ENCODE data around the gene AGK.
A peak's percentile ranks its signal among the peaks of the same experiment; 100 is the strongest.

AGK gene

GRCh38 chr7:141697211-141697871, 146.1 kb downstream of the AGK start:
- peaks cover 4% of the 10 kb centered on the region for H3K4me1 ChIP-seq (ENCODE audit: control insufficient read depth, insufficient read depth, low read length, poor library complexity, severe bottlenecking)
- H3K36me3 ChIP-seq (ENCODE audit: control insufficient read depth, insufficient read depth, low read length): no peaks in the 10 kb centered on the region
- no peaks in the 10 kb centered on the region for H3K27me3 ChIP-seq (replicated peaks; ENCODE audit: control insufficient read depth, insufficient read depth, low read length, poor library complexity, severe bottlenecking)
- H3K4me3 ChIP-seq (ENCODE audit: insufficient read depth, low read depth, low read length, poor library complexity, severe bottlenecking): no peak overlapping the region
- no peak overlapping the region for H3K27ac ChIP-seq (ENCODE audit: insufficient read depth, low read length, poor library complexity, severe bottlenecking)
- no peaks in the 10 kb centered on the region for H3K9me3 ChIP-seq (ENCODE audit: control insufficient read depth, low read length)
- no peak for DNase-seq

- no peak for DNase-seq
- Histone ChIP-seq H3K27ac (ENCODE audit: insufficient read depth, low read length, poor library complexity, severe bottlenecking) (no peak overlapping the region), H3K9me3 (ENCODE audit: control insufficient read depth, low read length) (no peaks in the 10 kb centered on the region), H3K27me3 (replicated peaks; ENCODE audit: control insufficient read depth, insufficient read depth, low read length, poor library complexity, severe bottlenecking) (no peaks in the 10 kb centered on the region), H3K4me1 (ENCODE audit: control insufficient read depth, insufficient read depth, low read length, poor library complexity, severe bottlenecking) (peaks cover 8% of the 10 kb centered on the region), H3K4me3 (ENCODE audit: insufficient read depth, low read depth, low read length, poor library complexity, severe bottlenecking) (no peak overlapping the region), H3K36me3 (ENCODE audit: control insufficient read depth, insufficient read depth, low read length) (no peaks in the 10 kb centered on the region)
Measured at GRCh38 chr7:141698247-141699015, 147.2 kb downstream of the AGK start.

- H3K4me1 ChIP-seq (ENCODE audit: control insufficient read depth, insufficient read depth, low read length, poor library complexity, severe bottlenecking): peaks cover 8% of the 10 kb centered on the region
- no peak for DNase-seq
- H3K27ac ChIP-seq (ENCODE audit: insufficient read depth, low read length, poor library complexity, severe bottlenecking): no peak overlapping the region
- no peaks in the 10 kb centered on the region for H3K36me3 ChIP-seq (ENCODE audit: control insufficient read depth, insufficient read depth, low read length)
- H3K4me3 ChIP-seq (ENCODE audit: insufficient read depth, low read depth, low read length, poor library complexity, severe bottlenecking): no peak overlapping the region
- H3K9me3 ChIP-seq (ENCODE audit: control insufficient read depth, low read length): no peaks in the 10 kb centered on the region
- H3K27me3 ChIP-seq (replicated peaks; ENCODE audit: control insufficient read depth, insufficient read depth, low read length, poor library complexity, severe bottlenecking): no peaks in the 10 kb centered on the region
Measured at GRCh38 chr7:141699860-141700259, 148.7 kb downstream of the AGK start.

GRCh38 chr7:141700296-141700847, 149.2 kb downstream of the AGK start:
- Histone ChIP-seq H3K4me3 (ENCODE audit: insufficient read depth, low read depth, low read length, poor library complexity, severe bottlenecking) (peak overlapping the region; percentile 52), H3K27ac (ENCODE audit: insufficient read depth, low read length, poor library complexity, severe bottlenecking) (peak overlapping the region; percentile 54), H3K27me3 (replicated peaks; ENCODE audit: control insufficient read depth, insufficient read depth, low read length, poor library complexity, severe bottlenecking) (no peaks in the 10 kb centered on the region), H3K4me1 (ENCODE audit: control insufficient read depth, insufficient read depth, low read length, poor library complexity, severe bottlenecking) (peaks cover 8% of the 10 kb centered on the region), H3K9me3 (ENCODE audit: control insufficient read depth, low read length) (no peaks in the 10 kb centered on the region), H3K36me3 (ENCODE audit: control insufficient read depth, insufficient read depth, low read length) (no peaks in the 10 kb centered on the region)
- DNase-seq: no peak

GRCh38 chr7:141700848-141701371, 149.7 kb downstream of the AGK start:
- H3K9me3 ChIP-seq (ENCODE audit: control insufficient read depth, low read length): no peaks in the 10 kb centered on the region
- H3K27ac ChIP-seq (ENCODE audit: insufficient read depth, low read length, poor library complexity, severe bottlenecking): peak overlapping the region; percentile 54
- H3K36me3 ChIP-seq (ENCODE audit: control insufficient read depth, insufficient read depth, low read length): no peaks in the 10 kb centered on the region
- peaks cover 8% of the 10 kb centered on the region for H3K4me1 ChIP-seq (ENCODE audit: control insufficient read depth, insufficient read depth, low read length, poor library complexity, severe bottlenecking)
- no peaks in the 10 kb centered on the region for H3K27me3 ChIP-seq (replicated peaks; ENCODE audit: control insufficient read depth, insufficient read depth, low read length, poor library complexity, severe bottlenecking)
- DNase-seq: no peak
- H3K4me3 ChIP-seq (ENCODE audit: insufficient read depth, low read depth, low read length, poor library complexity, severe bottlenecking): peak overlapping the region; percentile 52

GRCh38 chr7:141701489-141702046, 150.4 kb downstream of the AGK start:
- Histone ChIP-seq H3K4me3 (ENCODE audit: insufficient read depth, low read depth, low read length, poor library complexity, severe bottlenecking) (peak overlapping the region; percentile 64), H3K27me3 (replicated peaks; ENCODE audit: control insufficient read depth, insufficient read depth, low read length, poor library complexity, severe bottlenecking) (no peaks in the 10 kb centered on the region), H3K36me3 (ENCODE audit: control insufficient read depth, insufficient read depth, low read length) (no peaks in the 10 kb centered on the region), H3K27ac (ENCODE audit: insufficient read depth, low read length, poor library complexity, severe bottlenecking) (peak overlapping the region; percentile 84), H3K9me3 (ENCODE audit: control insufficient read depth, low read length) (no peaks in the 10 kb centered on the region), H3K4me1 (ENCODE audit: control insufficient read depth, insufficient read depth, low read length, poor library complexity, severe bottlenecking) (peaks cover 8% of the 10 kb centered on the region)
- DNase-seq: peak; percentile 65 to 73 (median 65)

GRCh38 chr7:141702047-141702567, 150.9 kb downstream of the AGK start, which contains the start of gene DENND11:
Gene DENND11, minus strand, starts transcription at chr7:141702166. Its CDS starts 13 bp downstream, at chr7:141702153.
- Histone ChIP-seq H3K36me3 (ENCODE audit: control insufficient read depth, insufficient read depth, low read length) (no peaks in the 10 kb centered on the region), H3K27me3 (replicated peaks; ENCODE audit: control insufficient read depth, insufficient read depth, low read length, poor library complexity, severe bottlenecking) (no peaks in the 10 kb centered on the region), H3K4me3 (ENCODE audit: insufficient read depth, low read depth, low read length, poor library complexity, severe bottlenecking) (peak within 1 kb of the TSS; percentile 64), H3K4me1 (ENCODE audit: control insufficient read depth, insufficient read depth, low read length, poor library complexity, severe bottlenecking) (peaks cover 8% of the 10 kb centered on the region), H3K27ac (ENCODE audit: insufficient read depth, low read length, poor library complexity, severe bottlenecking) (peak within 1 kb of the TSS; percentile 84), H3K9me3 (ENCODE audit: control insufficient read depth, low read length) (no peaks in the 10 kb centered on the region)
- DNase-seq: peak; percentile 40 to 56 (median 48)

- no peak overlapping the region for H3K27ac ChIP-seq (ENCODE audit: insufficient read depth, low read length, poor library complexity, severe bottlenecking)
- DNase-seq: no peak
Measured at GRCh38 chr7:141702892-141703291, 151.7 kb downstream of the AGK start.

GRCh38 chr7:141704112-141704511, 152.9 kb downstream of the AGK start:
- H3K4me1 ChIP-seq (ENCODE audit: control insufficient read depth, insufficient read depth, low read length, poor library complexity, severe bottlenecking): peaks cover 8% of the 10 kb centered on the region
- H3K9me3 ChIP-seq (ENCODE audit: control insufficient read depth, low read length): no peaks in the 10 kb centered on the region
- no peak overlapping the region for H3K27ac ChIP-seq (ENCODE audit: insufficient read depth, low read length, poor library complexity, severe bottlenecking)
- H3K36me3 ChIP-seq (ENCODE audit: control insufficient read depth, insufficient read depth, low read length): no peaks in the 10 kb centered on the region
- H3K27me3 ChIP-seq (replicated peaks; ENCODE audit: control insufficient read depth, insufficient read depth, low read length, poor library complexity, severe bottlenecking): no peaks in the 10 kb centered on the region
- no peak overlapping the region for H3K4me3 ChIP-seq (ENCODE audit: insufficient read depth, low read depth, low read length, poor library complexity, severe bottlenecking)
- DNase-seq: no peak

More at GRCh38 chr7:141702892-141703291, 151.7 kb downstream of the AGK start:
- Histone ChIP-seq H3K9me3 (ENCODE audit: control insufficient read depth, low read length) (no peaks in the 10 kb centered on the region), H3K4me1 (ENCODE audit: control insufficient read depth, insufficient read depth, low read length, poor library complexity, severe bottlenecking) (peaks cover 8% of the 10 kb centered on the region), H3K36me3 (ENCODE audit: control insufficient read depth, insufficient read depth, low read length) (no peaks in the 10 kb centered on the region), H3K27me3 (replicated peaks; ENCODE audit: control insufficient read depth, insufficient read depth, low read length, poor library complexity, severe bottlenecking) (no peaks in the 10 kb centered on the region), H3K4me3 (ENCODE audit: insufficient read depth, low read depth, low read length, poor library complexity, severe bottlenecking) (peak overlapping the region; percentile 56)

Data from effector memory CD4-positive, alpha-beta T cell (primary cell).